Stimulated activated CD8-positive, alpha-beta memory T cell treated with anti-CD3 and anti-CD28 coated beads, Interleukin-7, amount 100 ng/mL, for 4 hours (primary cell): ENCODE measurements around the gene TRMT1.

Experiments
- DNase-seq, 2 donors: peaks; one replicate each; pipeline ENCODE4 v3.0.0-alpha.2; 2020; ENCODE audit warnings: low read depth in 2 of 2

Gene TRMT1

DNA sequence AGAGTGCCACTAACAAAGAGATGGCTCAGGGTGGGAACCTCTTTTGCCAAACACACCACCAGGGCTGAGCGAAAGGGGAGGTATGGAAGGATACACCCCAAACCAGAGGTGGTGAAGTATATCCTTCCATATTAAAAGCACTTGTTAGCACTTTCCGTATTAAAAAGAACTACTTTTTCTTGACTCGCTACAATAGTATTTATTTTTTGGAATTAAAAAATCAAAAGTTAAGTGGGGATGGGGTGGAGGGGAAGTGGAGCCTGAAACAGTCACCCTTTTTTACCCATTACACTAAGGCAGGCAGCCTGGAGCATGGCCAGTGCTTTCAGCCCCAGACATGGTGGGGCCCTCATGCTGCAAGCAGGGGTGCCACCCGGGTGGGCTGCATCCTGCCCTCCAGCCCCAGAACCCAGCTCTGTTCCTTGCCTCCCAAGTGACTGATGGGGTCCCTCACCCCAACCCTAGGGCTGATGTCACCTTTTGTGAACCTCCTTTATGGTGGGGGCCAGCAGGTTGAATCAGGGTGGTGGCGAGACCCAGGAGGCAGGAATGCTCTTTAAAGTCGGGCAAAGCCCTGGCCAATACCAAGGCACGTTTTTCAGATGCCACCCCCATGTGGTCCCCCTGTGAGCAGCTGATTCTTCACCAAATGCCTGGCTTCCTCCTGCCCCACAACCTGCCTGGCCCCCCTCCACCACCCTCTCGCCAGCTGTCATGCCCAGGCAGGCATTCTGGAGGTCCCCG lies 44.9 kb downstream of the TRMT1 start:
- DNase-seq: no peak

DNA sequence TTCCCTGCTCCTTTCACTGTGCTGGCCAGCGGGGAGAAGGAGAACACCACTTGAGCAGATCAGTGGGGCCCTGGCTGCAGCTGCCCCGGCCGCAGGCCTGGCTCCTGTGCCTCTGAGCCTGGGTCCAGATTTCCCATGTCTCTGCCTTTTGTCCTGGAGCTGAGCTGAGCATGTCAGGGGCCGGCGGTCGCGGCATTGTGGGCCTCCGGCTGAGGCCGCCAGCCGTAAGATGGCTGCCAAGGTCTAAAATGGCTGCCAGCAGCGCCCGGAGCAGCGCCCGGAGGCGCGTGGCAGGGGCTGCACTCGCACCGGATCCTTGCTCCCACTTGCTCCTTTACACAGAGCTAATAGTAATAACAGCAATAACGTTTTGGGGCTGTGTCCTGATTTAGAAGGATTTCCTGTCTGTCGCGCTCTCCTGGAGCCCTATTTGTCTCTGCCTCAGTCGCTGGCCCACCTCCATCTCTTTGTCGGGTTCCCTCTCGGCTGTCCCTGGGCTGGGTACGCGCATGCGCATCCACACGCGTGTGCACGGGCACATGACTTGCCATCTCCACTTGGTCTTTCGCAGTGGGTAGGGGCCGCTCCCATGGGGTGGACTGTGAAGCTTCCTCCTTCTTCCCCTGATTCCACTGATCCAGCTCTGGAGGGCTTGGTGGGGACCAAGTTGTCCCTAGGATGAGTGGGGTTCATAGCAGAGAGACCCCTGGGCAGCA lies 46.0 kb downstream of the TRMT1 start:
- no peak for DNase-seq

DNA sequence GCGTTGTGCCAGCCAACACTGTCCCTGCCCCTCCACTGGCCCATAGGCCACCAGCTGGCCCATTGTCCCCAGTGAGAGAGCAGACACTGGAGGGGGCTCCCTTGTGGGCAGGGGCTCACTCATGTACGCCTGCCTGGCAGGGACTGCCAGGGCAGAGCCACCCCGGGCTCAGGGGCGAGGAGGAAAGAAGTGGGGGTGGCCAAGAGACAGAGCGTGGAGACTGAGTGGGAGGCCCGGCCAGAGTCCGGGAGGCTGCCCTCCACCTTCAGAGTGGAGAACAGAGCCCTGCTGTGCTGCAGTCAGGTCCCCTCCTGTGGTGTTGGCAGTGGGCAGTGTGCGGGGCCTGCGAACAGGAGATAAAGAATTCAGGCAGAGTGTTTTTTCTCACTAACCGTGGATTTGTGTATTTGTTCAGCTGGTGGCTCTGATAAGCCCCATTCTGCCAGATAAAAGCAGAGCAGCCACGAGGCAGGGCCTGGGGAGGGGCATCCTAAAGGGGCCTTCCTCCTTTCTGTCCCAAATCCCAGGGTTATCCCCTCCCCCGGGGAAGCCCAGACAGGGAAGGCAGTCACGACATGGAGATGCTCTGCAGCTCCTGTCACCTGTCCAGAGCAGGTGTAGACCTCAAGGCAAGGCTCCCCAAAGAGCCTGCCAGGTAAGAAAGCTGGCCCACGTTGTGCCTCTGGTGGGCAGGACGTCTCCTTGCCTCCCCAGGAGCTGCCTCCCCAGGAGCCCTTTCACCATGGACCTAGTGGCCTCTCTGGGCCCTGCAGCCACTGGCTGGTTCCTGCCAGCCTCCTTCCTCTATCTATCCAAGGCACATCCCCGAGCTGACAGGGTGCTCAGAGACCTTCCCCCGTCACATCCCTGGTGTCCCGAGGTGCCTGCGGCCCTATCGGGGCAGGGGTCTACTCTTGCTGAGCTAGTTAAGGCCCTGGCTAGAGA lies 46.9 kb downstream of the TRMT1 start:
- DNase-seq: no peak

DNA sequence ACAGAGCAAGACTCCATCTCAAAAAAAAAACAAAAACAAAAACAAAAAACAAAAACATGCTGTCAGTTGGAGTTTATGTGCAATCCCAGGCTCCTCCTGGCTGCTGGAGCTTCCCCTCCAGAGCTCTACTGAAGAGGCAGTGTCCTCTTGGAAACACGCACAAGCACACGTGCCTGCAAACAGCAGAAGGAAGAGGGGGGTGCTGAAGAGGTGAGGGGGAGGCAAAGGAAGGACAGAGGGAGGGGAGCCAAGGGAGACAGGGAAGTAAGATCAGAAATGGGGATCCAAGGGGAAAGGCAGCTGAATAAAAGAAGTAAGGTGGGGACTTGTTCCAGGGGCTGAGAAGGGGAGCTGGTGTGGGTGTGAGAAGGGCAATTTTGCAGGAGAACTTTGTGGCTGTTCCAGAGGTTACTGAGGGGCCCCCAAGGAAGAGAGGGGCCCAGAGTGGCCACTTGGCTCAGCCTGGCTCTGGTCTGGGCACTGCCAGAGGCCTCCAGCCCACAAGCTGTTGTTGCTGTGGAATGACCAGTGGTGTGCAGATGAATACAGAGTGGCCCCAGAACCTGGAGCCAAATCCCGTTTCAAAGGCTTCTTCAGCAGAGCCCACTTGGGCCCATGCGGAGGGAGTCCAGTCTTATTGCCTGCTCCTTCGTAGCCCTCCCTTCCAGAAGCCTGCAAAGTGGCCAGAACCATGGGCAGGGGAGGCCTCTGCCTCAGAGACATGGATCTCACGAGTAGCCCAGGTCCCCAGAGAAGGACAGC lies 48.3 kb downstream of the TRMT1 start:
- DNase-seq: no peak

DNA sequence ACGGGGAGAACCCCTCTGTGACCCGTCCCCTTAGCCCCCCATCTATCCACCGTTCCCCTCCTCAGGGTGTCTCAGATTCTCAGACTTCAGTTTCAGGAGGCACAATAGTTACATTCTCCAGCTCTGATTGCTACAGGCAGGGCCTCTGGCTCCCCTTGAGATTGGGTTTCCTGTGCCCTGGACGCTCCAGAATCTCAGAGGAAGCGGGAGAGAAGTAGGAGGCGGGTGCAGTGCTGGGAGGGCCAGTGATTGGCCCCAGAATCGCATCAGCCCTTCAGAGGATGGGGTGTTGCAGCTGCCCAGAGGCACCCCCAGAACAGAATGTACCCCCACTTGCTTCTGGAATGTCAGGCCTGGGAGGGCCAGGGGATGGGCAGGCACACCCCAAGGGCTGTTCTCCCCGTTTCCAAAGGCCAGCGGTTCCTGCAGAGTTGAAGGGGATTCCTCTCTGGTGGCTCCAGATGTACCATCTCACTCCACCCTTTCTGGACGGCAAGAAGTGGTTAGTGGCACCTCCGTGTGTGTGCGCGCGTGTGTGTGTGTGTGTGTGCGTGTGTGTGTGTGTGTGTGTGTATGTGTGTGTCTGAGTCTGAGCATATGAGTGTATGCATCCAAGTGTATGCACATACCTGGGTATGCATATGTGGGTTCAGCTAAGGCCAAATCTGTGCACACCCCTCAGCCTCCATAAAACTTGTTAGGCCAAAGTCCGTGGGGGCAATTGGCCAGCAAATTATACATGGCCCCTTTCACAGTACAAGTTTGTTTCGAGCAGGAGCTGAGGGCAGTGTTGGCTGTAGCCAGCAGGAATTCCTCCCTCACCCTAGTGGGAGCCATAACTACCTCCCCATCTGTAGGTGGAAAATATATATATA lies 49.4 kb downstream of the TRMT1 start:
- DNase-seq: no peak

DNA sequence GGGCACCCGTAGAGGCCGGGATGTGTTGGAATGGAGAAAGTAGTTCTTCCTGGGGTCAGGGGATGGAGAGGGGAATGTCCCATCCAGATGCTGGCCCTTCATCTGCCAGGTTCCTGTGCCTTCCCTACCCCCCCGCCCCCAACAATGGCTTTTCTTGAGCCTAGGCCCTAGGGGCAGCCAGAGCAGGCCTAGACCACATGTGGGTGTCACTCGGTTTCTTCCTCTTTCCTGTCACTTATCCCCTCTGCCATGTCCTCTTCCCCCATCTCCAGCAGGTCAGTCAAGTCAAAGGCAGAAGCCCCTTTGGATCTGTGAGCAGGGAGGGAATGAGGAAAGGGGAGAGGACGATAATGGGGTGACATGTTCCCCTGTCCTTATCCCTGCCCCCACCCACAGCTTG lies 50.3 kb downstream of the TRMT1 start:
- no peak for DNase-seq

DNA sequence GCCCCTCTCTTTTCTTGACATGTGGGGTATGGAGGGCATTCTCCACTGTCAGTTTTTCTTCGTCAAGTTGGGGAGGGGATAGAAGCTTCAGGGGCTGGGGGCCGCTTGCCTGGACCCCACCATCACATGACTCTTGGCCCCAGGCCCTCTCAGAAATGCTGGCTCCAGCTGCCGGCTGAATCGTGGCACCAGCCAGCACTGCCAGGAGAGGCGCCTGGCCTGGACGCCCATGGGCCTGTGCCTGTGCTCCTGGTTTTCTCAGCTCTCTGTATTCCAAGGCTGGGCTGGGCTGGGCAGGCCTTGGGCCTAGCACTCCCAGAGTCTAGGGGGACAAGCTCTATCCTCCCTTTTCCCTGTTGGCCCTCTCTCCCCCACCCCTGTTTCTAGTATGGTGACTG lies 52.4 kb downstream of the TRMT1 start:
- DNase-seq: no peak

DNA sequence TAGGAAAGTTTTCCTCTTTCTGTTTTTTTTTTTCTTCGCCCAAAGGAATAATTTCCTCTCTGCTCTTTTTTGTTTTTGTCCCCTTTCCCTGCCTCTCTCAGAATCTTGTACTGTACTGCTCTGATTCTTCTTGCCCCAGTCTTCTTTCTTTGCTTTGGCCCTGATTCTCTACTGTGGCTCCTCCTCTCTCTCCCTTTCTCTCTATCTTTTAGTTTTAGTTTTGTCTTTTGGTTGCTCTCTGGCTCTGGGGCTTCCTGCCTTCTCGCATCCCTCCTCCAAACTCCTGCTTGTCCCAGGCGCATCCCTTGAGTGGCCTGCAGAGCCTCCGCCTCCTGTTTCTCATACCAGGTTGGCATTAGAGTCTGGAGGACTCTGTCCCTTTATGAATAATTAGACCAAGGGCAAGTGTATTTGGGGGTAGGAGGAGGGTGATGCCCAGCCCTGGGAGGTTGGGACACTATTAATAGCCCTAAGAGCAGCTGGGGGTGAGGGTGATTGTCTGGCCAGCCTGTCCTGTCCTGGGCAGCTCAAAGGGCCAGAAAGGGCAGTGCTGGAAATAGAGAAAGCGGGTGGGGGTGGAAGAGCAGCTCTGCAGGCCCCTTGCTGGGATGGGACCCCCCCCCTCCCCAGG lies 53.0 kb downstream of the TRMT1 start:
- no peak for DNase-seq

DNA sequence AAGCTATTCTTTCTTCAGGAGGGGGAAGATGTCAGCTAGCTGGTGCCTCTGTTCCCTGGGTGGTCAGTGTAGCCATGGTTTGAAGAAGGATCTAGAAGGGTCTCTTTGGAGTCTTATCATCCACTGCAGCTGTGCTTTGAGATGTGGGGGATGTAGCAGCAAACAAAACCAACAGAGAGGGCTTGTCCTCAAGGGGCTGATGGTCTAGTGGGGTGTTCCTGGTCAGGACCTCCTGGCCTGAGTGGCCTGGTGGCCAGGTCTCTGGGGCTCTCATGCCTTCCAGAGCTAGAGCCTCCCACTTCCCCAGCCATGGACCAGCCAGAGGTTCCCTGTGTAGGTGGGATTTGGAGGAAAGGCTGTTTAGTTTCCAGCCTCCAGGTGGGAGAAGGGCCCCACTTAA lies 54.2 kb downstream of the TRMT1 start:
- DNase-seq: no peak

DNA sequence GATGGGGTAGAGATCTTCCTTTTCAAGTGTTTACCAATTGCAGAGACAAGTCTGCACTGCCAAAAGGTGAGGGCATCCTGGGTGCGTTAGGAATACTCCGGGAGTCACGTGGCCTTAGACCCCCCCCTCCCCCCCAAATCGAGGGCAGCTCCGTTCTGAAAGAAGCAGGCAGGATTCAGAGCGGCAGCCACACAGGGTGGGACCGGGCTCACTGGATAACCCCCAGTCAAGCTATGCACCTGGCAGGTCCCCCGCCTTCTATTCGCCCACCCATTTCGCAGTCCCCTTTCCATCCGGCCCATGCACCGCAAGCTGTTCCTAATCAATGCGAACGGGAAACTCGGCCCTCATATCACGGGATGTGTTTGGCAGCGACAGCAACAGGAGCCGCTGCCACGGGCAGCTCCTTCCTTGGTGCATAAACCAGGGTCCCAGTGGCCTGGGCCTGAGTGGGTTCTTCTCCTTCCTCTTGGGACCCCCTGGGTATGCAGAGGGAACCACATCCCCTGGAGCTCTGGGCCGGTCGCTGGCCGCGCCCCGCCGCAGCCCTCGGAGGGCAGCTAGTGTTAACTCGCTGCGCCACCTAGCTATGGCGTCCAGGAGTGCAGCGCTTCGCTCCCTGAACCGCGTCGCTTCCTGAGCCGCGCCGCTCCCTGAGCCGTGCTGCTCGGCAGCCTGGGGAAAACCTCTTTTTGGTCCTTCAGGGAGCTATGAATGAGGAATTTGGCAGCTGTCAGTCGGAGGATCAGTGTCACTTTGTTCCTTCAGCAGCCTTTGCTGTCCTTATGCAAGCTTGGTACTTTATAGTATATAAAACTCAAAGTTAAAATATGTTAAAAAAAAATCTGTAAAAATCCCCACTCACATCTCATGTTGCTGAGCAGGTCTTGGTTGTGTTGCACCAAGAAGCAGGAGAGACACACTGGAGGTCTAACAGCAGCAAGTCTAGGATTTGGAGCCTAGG lies 55.3 kb downstream of the TRMT1 start:
- peak; percentile 38 to 50 for DNase-seq

DNA sequence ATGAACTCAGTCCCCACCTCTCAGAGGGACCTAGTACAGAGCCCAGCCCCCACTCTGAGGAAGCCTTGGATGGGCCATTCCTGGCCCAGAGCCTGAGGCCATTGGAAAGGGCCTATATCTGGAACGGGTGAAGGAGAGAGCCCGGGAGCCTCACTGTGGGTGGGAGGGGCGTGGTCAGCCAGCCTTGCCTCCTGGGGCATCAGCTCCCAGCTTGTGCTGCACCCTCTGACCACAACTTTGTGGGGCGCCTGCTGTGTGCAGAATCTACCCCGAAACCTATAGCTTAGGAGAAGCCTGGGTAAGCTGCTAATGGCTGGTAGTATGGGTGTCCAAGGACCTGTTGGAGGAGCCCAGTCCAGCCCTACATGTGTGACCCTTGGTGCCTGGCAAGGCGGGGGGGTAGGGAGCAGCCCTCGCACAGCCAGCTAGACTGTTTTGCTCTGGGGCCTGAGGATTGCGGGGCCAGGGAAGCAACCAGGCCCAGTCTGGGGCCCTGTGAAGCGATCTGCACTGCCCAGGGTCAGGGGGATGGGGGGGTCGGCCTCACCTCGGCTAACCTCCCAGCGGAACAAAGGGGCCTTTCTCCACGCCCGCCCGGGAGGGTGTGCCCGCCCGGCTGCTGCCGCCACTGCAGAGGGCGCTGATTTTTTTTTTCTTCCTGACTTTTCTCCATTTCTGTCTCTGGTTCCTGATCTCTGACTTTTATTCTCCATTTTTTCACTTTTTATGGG lies 56.1 kb downstream of the TRMT1 start:
- no peak for DNase-seq

DNA sequence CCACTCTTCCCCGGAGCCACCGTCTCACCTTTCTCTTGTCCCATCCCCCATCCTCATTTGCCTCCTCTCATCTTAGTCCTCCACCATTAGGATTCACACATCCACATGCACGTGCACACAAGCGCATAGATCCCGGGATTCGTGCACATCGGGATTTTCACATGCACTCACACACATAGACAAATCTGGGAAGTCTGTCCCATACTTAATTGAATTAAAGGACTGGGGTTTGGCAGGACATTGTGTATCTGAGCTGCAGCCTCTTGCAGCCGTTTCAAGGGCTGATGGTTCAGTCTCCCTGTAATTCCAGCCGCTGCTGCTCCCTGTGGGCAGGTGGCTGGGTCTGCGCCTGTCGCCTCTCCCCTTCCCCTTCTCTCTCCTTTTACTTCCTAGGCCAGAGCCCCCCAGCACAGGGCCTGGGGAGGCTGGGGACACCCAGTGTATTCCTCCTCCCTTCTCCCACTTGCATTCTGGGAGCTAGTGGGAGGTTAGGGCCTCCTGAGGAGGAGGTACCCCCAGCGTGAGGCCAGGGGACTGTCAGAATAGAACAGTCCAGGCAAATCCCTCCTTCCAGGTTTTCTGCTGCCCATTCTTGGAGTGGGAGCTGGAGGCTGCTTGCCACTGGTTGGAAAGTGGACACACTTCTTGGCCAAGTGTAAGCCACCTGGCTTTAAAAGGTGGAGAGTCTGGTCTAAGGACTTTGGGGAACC lies 57.4 kb downstream of the TRMT1 start:
- no peak for DNase-seq

DNA sequence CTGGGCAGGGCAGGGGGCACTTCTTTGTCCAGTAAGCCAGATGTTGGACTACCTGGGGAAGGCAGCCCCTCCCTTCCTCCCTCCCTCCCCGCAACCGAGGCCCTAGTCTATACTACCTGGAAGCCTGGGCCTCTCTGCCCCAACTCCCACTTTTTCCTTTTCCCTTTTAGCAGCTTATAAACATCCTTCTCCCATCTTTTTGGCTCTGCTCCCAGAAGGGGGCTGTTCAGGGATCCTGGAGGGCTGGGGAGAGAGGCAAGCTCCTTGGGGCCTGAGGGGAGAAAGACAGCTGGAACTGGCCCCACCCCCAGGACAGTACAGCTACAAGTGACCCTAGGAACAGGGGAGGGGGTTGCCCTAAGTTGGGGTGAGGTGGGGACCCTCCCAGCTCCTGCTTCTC lies 58.8 kb downstream of the TRMT1 start:
- DNase-seq: no peak

DNA sequence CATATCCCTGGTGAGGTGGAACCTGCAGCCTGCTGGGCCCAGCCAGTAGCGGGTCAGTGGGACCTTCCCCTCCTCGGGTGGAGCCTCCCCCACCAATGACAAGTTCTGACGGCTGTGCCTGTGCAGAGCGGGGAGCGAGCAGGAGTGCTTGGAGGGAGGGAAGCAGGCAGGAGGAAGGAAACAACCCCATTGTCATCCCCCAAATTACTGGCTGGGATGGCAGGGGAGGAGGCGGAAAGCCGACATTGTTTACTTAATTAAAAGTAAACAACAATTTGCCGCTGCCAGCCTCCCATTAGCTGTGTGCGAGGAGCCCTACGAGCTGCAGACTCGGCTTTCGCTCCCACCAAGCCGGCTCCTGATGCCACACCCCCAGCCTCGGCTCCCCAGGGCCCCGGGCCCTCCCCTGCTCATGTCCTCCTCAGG lies 59.4 kb downstream of the TRMT1 start:
- DNase-seq: no peak

DNA sequence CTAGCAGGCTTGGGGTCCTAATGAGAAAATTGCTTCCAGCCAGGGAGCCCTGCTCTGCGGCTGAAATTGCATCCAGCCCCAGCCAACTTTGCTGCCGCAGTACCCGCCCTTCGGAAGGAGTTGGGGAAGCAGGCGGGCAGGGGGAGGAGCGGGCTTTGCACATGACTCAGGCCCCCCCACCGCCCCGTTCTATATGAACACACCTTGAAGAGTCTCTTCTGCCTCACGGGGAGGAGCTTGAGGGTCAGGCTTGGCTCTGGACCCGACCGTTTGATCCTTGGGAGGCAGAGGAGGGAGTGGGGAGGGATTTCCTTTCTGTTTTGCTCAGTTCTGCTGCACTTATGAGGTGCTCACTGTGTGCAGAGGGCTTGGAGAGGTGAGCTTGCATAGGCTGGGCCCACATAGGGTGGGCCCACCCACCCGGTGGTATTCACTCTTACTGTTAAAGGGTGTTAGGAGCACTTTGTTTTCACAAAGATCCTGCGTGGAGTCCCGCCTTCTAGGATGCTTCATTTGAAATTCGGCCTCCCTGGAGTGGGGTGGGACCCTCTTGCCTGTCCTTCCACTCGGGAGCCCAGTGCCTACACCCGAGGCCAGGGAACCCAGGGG lies 60.4 kb downstream of the TRMT1 start:
- DNase-seq: no peak

DNA sequence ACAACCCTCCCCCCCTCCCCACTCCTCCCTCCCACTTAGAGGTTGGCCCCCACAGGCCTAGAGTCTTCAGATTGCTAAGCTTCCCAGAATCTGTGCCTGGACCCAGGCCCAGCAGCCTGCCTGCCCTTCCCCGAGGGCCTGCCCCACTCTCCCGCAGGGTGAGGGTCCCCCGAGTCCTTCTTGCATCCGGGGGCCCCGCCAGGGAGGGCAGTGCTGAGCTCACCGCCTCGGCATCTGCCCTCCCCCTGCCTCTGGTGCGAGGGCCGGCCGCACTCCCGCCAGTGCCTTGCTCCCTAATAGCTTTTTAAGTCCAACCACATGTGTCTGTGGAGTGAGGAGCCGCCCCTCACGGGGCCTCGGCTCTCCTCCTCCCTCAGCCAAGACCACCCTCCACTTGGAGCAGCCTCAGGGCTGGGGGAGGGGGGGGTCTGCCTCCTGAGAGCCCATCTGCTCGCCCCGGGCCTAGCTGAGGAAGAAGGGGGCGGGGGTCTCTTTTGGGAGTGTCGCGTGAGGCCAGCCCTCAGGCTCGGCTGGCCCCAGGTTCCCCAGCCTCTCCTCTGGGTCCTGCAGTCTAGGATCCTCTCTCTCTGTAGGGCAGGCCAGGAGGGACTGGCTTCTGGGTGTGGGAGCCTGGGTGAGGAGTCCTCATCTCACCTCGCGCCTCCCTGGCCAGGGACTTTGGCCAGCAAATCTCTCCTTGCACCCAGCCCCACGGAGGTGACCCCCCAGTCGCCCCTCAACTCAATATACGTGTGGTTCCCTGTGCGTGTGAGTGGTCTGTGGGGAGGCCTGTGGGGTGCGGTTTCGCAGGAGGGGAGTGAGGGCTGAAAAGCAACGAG lies 61.1 kb downstream of the TRMT1 start:
- no peak for DNase-seq
